BJ (cell line): Measurements from ENCODE around the gene PHOSPHO1. TPM values are rescaled to one million over a fixed set of nuclear protein-coding genes. Genes with fewer than 3 reads are reported as not detected.

Source experiments
- CTCF ChIA-PET: fragments of 350-600 bp; formaldehyde crosslinking; extraction: SDS; loops from one replicate; lab custom pipeline; 2021; ENCODE audit warnings: antibody characterized with exemption, inconsistent platforms; lab: Yijun Ruan, JAX
- POLR2A ChIA-PET: fragments of 300-600 bp; sonication (Branson Sonifier 250); formaldehyde crosslinking; extraction: SDS; loops from one replicate; lab custom pipeline; 2021; ENCODE audit warnings: antibody characterized with exemption; lab: Charles Lee
- DNase-seq: peaks from one replicate; pipeline ENCODE4 v3.0.0-alpha.2; 2011; ENCODE audit warnings: low read depth
- H3K27me3 ChIP-seq: 2 replicates; pipeline ENCODE4 v1.6.0; 2011; ENCODE audit warnings: low read length; ENCODE audit not compliant: control insufficient read depth, insufficient read depth
- H3K36me3 ChIP-seq: 2 replicates; pipeline ENCODE4 v1.5.1; 2011; ENCODE audit warnings: low read length; ENCODE audit not compliant: control insufficient read depth, insufficient read depth
- H3K4me3 ChIP-seq: 2 replicates; pipeline ENCODE4 v1.5.1; 2011; ENCODE audit warnings: low read depth, mild to moderate bottlenecking, control low read depth, low read length
- CTCF ChIP-seq: IDR thresholded peaks from 2 replicates; pipeline ENCODE4 v1.5.1; 2011; ENCODE audit warnings: low read depth, mild to moderate bottlenecking, control low read depth, inconsistent platforms, low read length, moderate library complexity; ENCODE audit not compliant: insufficient read depth
- polyA plus RNA-seq: library from polyadenylated mRNA; depleted of rRNA; stranded (reverse); fragments of >200 nt; gene quantifications from 2 replicates; pipeline ENCODE4 v1.2.3, GENCODE V29; 2011

Gene PHOSPHO1
- polyA plus RNA-seq, 1 experiment, result 0.11 TPM

DNA sequence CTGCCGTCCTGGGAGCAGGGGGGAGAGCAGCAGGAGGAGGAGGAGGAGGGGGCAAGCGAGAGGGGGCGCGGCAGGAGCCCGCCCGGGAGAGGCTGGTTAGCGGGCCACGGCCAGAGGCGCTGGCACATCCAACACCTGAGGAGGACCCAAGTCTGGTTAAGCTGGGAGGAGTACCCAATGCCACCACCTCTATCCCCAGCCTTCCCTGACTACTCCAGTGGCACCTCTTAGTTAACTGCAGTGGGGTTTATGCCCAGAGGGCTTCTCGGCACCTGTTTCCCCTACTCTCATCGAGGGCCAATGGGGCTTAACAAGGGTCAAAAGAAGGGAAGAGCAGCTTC, 5.6 kb downstream of the PHOSPHO1 start:
- ChIA-PET POLR2A (no interaction called here), CTCF (interaction anchor here (0.6 to 6.9 kb wide), 9 partner anchors 9 to 156 kb away, joined by 3 to 84 read pairs (median 8); no protein-coding TSS in a partner anchor)
- H3K27me3 ChIP-seq, result peaks cover 36% of the 10 kb centered on the region
- TF ChIP-seq CTCF, result no peak
- DNase-seq, result no peak
- H3K4me3 ChIP-seq, result no peak overlapping the region
- no peaks in the 10 kb centered on the region for H3K36me3 ChIP-seq

- DNase-seq, result no peak
- H3K36me3 ChIP-seq, result no peaks in the 10 kb centered on the region
- ChIA-PET POLR2A (no interaction called here), CTCF (interaction anchor here (0.8 to 6.9 kb wide), 9 partner anchors 10 to 155 kb away, joined by 3 to 84 read pairs (median 8); no protein-coding TSS in a partner anchor)
- H3K4me3 ChIP-seq, result no peak overlapping the region
- peaks cover 36% of the 10 kb centered on the region for H3K27me3 ChIP-seq
- TF ChIP-seq CTCF, result no peak
These were observed 6.2 kb downstream of the PHOSPHO1 start for GRCh38 chr17:49224198-49224996.

- H3K4me3 ChIP-seq, result no peak overlapping the region
- no peaks in the 10 kb centered on the region for H3K36me3 ChIP-seq
- DNase-seq, result no peak
- POLR2A ChIA-PET, result no interaction called here
- H3K27me3 ChIP-seq, result peaks cover 35% of the 10 kb centered on the region
- TF ChIP-seq CTCF, result peak; percentile 90
- CTCF ChIA-PET, result interaction anchor here (0.8 to 6.9 kb wide), 11 partner anchors 10 to 154 kb away, joined by 3 to 84 read pairs (median 8); no protein-coding TSS in a partner anchor
These were observed 6.9 kb downstream of the PHOSPHO1 start for GRCh38 chr17:49223517-49224197.

GRCh38 chr17:49223168-49223516, 7.4 kb downstream of the PHOSPHO1 start:
- TF ChIP-seq CTCF, result no peak
- CTCF ChIA-PET, result interaction anchor here (1.2 to 2.7 kb wide), 8 partner anchors 11 to 190 kb away, joined by 3 to 14 read pairs (median 4); no protein-coding TSS in a partner anchor
- DNase-seq, result no peak
- Histone ChIP-seq H3K36me3 (no peaks in the 10 kb centered on the region), H3K27me3 (peaks cover 35% of the 10 kb centered on the region), H3K4me3 (no peak overlapping the region)
- POLR2A ChIA-PET, result no interaction called here

- Histone ChIP-seq H3K36me3 (no peaks in the 10 kb centered on the region), H3K27me3 (peaks cover 20% of the 10 kb centered on the region), H3K4me3 (no peak overlapping the region)
- CTCF ChIA-PET, result interaction anchor here (1.0 to 2.5 kb wide), 2 partner anchors 7 to 8 kb away, joined by 3 to 5 read pairs; no protein-coding TSS in a partner anchor
- POLR2A ChIA-PET, result no interaction called here
- DNase-seq, result no peak
- no peak for TF ChIP-seq CTCF
These were observed 10.6 kb downstream of the PHOSPHO1 start for GRCh38 chr17:49219987-49220386.
